T-helper 2 cell (primary cell): ENCODE measurements around the gene TRPC6.

ENCODE experiments used
- DNase-seq, 5 experiments: peaks; one replicate each; pipeline versions ENCODE4 v3.0.0 to v3.0.0-alpha.2; 2012 to 2022
- total RNA-seq, 2 donors: gene quantifications; one replicate each; lab custom pipeline; 2026; lab: John Stamatoyannopoulos, UW

TRPC6 gene
- total RNA-seq, result 0 to 0.07 reads per million in 2 donors

DNA sequence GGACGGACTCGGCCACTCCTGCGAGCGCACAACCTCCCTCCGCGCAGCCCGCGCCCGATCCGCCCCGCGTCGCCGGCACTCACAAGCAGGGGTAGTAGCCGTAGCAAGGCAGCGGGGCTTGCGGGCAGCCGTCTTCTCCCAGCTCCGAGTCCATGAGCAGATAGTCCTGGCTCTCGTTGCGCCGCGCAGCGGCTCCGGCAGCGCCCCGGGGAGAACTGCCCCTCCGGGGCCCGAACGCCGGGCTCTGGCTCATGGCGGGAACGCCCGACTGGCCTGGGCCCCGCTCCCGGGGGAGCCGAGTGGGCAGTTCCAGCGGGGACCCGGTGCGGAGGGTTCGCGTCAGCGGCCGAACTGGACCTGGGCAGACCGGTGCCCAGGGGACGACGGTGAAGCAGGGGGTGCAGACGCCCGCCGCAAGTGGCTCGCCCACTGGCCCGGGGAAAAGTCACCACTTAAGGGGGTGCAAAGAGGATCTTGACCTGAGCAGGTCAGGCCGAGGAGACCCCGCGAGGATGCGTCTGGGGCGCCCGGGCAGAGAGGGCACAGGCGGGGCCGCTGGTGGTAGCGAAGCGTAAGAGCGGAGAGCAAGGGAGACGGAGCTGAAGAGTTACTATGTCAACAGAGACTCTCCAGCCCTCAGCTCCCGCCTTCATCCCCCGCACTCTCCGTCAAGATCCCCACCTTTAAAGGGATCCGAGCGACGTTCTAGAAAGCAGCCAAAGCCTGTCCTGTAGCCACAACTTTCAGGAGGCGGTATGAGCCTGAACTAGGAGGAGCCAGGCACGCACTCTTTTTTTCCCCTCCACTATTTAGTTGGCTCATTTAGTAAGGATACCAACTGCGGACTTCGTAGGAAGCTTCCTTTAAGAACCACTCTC, at the start of gene TRPC6:
TRPC6 (minus strand) TSS at position 757 of the 878 bp plus-strand sequence; CDS start at position 253, 504 bp downstream.
- DNase-seq, result no peak

DNA sequence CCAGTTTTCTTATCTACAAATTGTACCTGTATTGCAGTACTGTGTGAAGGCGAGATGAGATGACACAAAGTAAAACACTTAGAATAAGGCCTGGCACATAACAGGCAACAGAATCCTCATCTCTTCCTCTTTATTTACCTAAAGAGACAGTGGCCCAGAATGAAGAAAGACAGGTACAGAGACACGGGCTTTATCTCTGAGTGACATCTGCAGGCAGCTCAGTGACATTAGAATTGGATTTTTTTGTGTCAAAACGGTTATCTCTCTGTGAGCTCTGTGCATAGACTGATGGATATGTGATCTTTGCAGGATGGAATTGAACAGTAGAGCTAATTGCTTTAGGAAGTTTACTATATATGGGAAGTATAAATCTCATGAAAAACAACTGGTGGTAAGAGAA, 36.2 kb upstream of the TRPC6 start:
- no peak for DNase-seq

- DNase-seq, result no peak
These were observed 34.9 kb upstream of the TRPC6 start for GRCh38 chr11:101618709-101619108.

- no peak for DNase-seq
These were observed 34.0 kb upstream of the TRPC6 start for GRCh38 chr11:101617735-101618332.

DNA sequence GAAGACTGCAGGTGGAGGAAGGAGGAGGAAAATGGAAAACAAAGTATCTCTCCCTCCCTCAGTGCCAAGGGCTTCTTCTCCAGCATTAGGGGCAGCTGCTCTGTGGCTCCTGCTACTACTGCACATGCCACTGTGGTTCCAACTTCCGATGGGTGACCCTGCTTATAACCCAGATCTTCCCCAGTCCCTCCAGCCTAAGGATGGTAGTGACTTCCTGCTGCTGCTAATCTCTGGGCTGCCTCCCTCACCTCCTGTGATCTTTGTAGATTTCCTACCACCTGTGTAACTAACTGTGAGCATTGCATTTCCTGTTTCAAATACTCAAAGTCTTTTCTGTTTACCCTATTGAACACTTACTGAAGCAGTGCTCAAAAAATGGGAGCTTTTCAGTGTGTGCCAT, 28.7 kb upstream of the TRPC6 start:
- no peak for DNase-seq

GRCh38 chr11:101600924-101601323, 17.1 kb upstream of the TRPC6 start:
- DNase-seq, result no peak

DNA sequence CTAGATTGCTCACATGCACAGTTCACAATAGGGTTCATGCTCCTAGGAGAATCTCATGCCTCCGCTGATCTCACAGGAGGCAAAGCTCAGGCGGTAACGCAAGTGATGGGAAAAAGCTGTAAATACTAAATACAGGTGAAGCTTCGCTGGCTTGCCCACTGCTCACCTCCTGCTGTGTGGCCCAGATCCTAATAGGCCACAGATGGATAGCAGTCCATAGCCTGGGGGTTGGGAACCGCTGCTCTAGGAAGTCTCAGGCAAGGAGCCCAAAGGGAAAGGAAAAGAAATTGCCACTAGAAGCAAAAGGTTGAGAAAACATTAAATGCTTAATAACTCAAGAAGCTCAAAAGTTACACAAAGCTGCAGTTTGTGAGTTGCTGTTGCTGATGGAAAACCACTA, 3.2 kb upstream of the TRPC6 start:
- DNase-seq, result no peak

- DNase-seq, result no peak
These were observed 848 bp upstream of the TRPC6 start for GRCh38 chr11:101584655-101585054.

GRCh38 chr11:101584129-101584515, 315 bp upstream of the TRPC6 start:
- DNase-seq, result no peak

DNA sequence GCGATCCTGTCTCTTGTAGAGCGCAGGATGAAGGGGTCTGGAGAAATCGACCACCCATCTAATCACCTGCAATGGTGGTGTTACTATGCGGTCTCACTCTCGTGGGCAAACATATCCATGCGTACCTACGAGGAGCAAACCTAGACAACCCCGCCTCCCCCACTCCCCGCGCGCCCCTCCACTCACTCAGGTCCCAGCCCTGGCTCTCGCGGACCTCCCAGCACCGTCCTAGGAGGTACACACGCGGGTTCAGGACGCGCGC, 887 bp downstream of the TRPC6 start:
- no peak for DNase-seq

DNA sequence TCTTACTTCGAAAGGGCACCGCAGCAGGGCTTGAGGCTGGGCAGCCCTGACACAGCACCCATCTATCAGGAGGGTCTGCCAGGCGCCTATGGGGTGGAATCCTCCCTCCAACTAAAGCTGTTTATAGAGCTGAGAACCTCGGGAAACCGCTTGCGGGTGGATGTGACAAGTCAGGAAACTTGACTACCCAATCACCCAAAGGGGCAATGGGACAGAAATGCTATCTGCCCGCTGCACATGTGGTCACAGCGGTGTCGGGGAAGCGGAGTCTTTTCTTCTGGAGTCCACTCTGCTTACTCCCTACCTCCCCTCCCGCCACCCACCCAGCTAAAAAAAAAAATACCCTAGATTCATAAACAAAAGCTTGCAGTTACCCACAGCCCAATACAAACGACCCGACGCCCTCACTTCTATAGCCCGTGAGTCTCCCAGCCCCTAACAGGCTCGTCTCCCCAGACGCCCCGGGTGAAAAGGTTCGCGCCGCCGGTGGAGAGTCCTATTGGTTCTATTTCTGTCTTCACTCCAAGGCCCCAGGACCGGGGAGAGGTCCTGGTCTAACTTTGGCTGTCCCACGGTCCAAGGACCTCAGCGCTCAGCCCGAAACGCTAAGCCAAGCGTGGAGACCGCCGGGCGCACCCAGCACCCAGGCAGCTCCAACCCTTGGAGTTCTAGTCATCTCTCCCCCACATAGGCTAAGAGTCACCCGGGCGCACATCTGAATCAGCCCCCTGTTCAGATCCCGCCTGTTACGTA, 1.4 kb downstream of the TRPC6 start:
- no peak for DNase-seq

DNA sequence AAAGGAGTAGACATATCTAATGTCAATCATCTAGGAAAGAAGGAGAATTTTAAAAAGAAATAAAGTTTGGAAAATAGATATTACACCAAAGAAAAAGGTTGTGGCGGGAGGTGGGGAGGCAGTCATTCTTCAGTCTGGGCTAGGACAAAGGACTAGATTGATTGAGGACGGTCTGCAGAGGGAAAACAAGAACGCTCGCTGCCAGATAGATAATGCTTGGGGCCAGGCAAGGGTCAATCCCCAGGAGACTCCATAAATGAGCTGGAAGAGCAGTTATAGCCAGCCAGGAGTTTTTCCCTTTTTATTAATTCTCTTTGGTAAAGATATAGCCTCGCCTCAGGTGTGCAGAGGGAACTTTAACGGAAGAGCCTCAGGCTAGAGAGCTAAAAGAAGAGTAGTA, 6.3 kb downstream of the TRPC6 start:
- no peak for DNase-seq

GRCh38 chr11:101576456-101576855, 7.4 kb downstream of the TRPC6 start:
- DNase-seq, result no peak

GRCh38 chr11:101574886-101575285, 8.9 kb downstream of the TRPC6 start:
- no peak for DNase-seq

DNA sequence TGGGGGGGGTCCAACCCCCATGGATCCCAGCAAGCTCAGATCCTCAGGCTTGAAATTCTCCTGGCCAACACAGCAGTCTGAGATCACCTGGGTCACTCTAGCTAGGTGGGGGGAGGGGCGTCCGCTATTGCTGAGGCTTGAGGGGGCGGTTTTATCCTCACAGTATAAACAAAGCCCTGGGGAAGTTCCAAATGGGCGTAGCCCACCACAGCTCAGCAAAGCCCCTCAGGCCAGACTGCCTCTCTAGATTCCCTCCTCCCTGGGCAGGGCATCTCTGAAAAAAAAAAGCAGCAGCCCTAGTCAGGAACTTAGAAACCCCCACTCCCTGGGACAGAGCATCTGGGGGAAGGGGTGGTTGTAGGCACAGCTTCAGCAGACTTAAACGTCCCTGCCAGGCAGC, 16.7 kb downstream of the TRPC6 start:
- DNase-seq, result no peak

GRCh38 chr11:101566626-101567025, 17.2 kb downstream of the TRPC6 start:
- DNase-seq, result no peak

DNA sequence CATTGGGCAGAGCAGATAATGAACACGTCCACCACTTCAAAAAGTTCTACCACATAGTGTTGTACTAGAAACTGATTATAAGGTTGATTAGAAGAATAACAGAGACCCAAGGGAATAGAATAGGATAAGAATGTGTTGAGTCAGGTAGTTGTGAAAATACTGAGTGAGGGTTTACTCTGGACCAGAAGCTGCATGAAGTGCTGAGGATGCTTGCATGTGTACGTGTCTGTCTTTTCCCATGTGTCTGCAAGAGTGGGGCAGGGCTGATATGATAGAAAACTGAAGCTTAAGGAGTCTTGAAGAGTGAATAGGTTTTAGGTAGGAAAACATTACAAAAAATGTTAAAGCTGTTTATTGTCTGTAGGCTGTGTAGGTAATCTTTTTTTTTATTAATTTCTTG, 20.6 kb downstream of the TRPC6 start:
- DNase-seq, result no peak

- no peak for DNase-seq
These were observed 28.4 kb downstream of the TRPC6 start for GRCh38 chr11:101555366-101555765.

DNA sequence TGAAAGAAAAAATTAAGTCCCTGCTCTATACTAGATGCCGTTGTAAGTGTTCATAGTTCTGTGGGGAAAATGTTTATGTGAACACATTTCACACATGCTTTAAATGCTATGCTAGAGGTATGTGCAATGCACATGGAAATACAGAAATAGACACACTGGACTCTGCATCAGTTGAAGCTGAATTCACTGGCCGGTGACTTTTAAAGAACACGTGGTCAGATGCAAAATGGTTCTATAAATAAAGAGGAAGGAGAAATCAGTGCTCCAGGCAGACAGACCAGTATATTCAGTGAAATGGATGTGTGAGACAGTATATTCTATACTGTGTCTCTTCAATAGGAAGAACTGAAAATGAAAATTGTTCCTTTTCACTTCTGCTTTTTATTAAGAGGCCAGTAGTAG, 29.9 kb downstream of the TRPC6 start:
- no peak for DNase-seq

- no peak for DNase-seq
These were observed 30.9 kb downstream of the TRPC6 start for GRCh38 chr11:101552888-101553287.

DNA sequence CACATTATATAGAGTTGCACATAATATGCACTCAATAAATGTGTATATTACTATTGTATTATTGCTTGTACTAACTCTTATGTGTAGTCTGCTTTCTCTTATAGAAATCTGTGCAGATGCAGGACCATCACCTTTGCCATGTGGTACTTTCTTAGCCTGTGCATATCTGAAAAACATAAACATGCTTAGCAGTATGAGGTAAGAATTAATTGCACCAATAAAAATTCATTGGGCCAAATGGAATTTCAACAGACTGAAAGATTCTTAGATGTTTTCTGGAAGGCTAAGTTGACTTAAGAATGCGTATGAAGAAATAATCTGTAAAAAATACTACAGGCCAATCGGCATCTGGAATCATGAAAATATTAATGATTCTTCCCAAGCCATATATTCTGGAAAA, 55.3 kb downstream of the TRPC6 start:
- DNase-seq, result no peak

GRCh38 chr11:101523634-101524260, 60.1 kb downstream of the TRPC6 start:
- DNase-seq, result no peak

DNA sequence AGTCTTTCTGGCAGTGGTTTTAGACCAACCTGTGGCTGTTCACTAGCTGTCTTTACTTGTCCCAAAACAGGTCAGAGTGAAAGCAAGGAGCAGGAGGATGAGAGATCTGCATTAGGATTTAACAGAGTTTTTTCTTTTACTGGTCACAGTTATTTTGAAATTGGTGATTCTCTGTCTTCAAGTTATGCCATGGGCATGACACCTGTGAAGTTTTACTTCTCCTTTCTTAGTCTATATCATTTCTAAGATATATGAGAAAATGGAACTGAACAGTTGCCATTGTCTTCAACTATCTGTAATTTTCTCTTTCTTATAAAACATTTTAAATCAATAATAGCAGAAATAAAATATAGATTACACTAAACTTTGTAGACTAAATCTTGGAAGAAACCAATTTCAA, 60.6 kb downstream of the TRPC6 start:
- DNase-seq, result no peak
